Prostate gland (tissue), 2 donors: ENCODE measurements around the gene CCDC185. TPM values are rescaled to one million over a fixed set of nuclear protein-coding genes. Genes with fewer than 3 reads are reported as not detected.

ENCODE experiments used
- DNase-seq: peaks from one replicate; pipeline ENCODE4 v3.0.0-alpha.2; 2019; ENCODE audit warnings: low spot score
- H3K27ac ChIP-seq, 2 donors: fragments of 200-600 bp; sonication (generic); 2 replicates each; pipeline ENCODE4 v1.5.1; 2017 to 2019
- H3K27me3 ChIP-seq: fragments of 200-600 bp; sonication (generic); replicated peaks from 2 replicates; pipeline ENCODE4 v1.5.1; 2019; ENCODE audit not compliant: insufficient read depth
- H3K36me3 ChIP-seq, 2 donors: fragments of 200-600 bp; sonication (generic); 1 replicate in 1 of 2; 2 replicates in 1 of 2; pipeline versions ENCODE4 v1.5.1 to v1.8.1; 2017 to 2019
- H3K4me1 ChIP-seq: fragments of 200-600 bp; sonication (generic); replicated peaks from 2 replicates; pipeline ENCODE4 v1.5.1; 2019
- H3K4me3 ChIP-seq, 2 donors: fragments of 200-600 bp; sonication (generic); 2 replicates each; pipeline ENCODE4 v1.5.1; 2017 to 2019
- H3K9me3 ChIP-seq: fragments of 200-600 bp; sonication (generic); 2 replicates; pipeline ENCODE4 v1.5.1; 2017
- CTCF ChIP-seq, 4 experiments: fragments of 200-600 bp in 2 of 4; fragments of 450-650 bp in 2 of 4; sonication (generic) in 2 of 4; IDR thresholded peaks; 1 replicate in 3 of 4; 2 replicates in 1 of 4; pipeline ENCODE4 v1.5.1; 2016 to 2019; ENCODE audit warnings: antibody characterized with exemption in 4 of 4, mild to moderate bottlenecking in 2 of 4, moderate library complexity in 2 of 4
- POLR2A ChIP-seq: fragments of 450-650 bp; IDR thresholded peaks from one replicate; pipeline ENCODE4 v1.6.1; 2016; ENCODE audit warnings: antibody characterized with exemption, mild to moderate bottlenecking
- POLR2AphosphoS5 ChIP-seq: sonication (generic); formaldehyde crosslinking; IDR thresholded peaks from one replicate; pipeline ENCODE4 v1.6.1; 2017; ENCODE audit warnings: antibody characterized with exemption
- WGBS: methylation state at CpG from one replicate; pipeline ENCODE4 v1.1.5; 2018; 5-methylcytosine and 5-hydroxymethylcytosine counted together
- intact Hi-C: fragments of 100-400 bp; cut with DNase I; formaldehyde crosslinking; loops from one replicate; pipeline ENCODE4 v1.14.2; 2022
- total RNA-seq, 2 donors: library from RNA; depleted of rRNA; stranded (reverse); fragments of >200 nt; gene quantifications; one replicate each; pipeline ENCODE4 v1.1.0, GENCODE V29; 2016

Gene CCDC185
- total RNA-seq, 2 donors from 2014 or later: 2.7 TPM; not detected in 1

GRCh38 chr1:223423641-223424233 lies 30.5 kb downstream of the CCDC185 start:
- Histone ChIP-seq H3K9me3 (no peaks in the 10 kb centered on the region), H3K4me3 (no peak overlapping the region), H3K27me3 (no peaks in the 10 kb centered on the region), H3K4me1 (no peaks in the 10 kb centered on the region), H3K36me3 (no peaks in the 10 kb centered on the region), H3K27ac (no peak overlapping the region)
- DNase-seq: no peak
- intact Hi-C loops: no loop called here
- 49% methylated on average over 4 of the region's 4 CpGs for WGBS
- TF ChIP-seq CTCF (IDR thresholded peaks at IDR 0.05) (no peak), POLR2AphosphoS5 (no peak), POLR2A (no peak)

GRCh38 chr1:223425550-223425949 lies 32.3 kb downstream of the CCDC185 start:
- 91% methylated on average over 5 of the region's 5 CpGs for WGBS
- Histone ChIP-seq H3K9me3 (no peaks in the 10 kb centered on the region), H3K27ac (no peak overlapping the region), H3K36me3 (no peaks in the 10 kb centered on the region), H3K4me1 (no peaks in the 10 kb centered on the region), H3K4me3 (no peak overlapping the region), H3K27me3 (no peaks in the 10 kb centered on the region)
- DNase-seq: no peak
- intact Hi-C loops: no loop called here
- TF ChIP-seq CTCF (IDR thresholded peaks at IDR 0.05) (no peak), POLR2A (no peak)

GRCh38 chr1:223426936-223427335 lies 33.7 kb downstream of the CCDC185 start:
- WGBS: 68% methylated on average over 1 of the region's 1 CpG

GRCh38 chr1:223429313-223429731 lies 36.1 kb downstream of the CCDC185 start:
- 33% methylated on average over 2 of the region's 2 CpGs for WGBS
- peak; percentile 30 for DNase-seq

More at GRCh38 chr1:223426936-223427335, 33.7 kb downstream of the CCDC185 start:
- TF ChIP-seq POLR2AphosphoS5: no peak
- TF ChIP-seq POLR2A: no peak
- TF ChIP-seq CTCF (IDR thresholded peaks at IDR 0.05): no peak
- H3K27me3 ChIP-seq: no peaks in the 10 kb centered on the region
- intact Hi-C loops: no loop called here
- no peak for DNase-seq
- no peaks in the 10 kb centered on the region for H3K4me1 ChIP-seq
- H3K9me3 ChIP-seq: no peaks in the 10 kb centered on the region
- no peak overlapping the region for H3K4me3 ChIP-seq
- no peak overlapping the region for H3K27ac ChIP-seq
- no peaks in the 10 kb centered on the region for H3K36me3 ChIP-seq

More at GRCh38 chr1:223429313-223429731, 36.1 kb downstream of the CCDC185 start:
- no peaks in the 10 kb centered on the region for H3K4me1 ChIP-seq
- H3K27me3 ChIP-seq: no peaks in the 10 kb centered on the region
- intact Hi-C loops: no loop called here
- no peak overlapping the region for H3K4me3 ChIP-seq
- no peak for TF ChIP-seq CTCF (IDR thresholded peaks at IDR 0.05)
- peak; percentile 22 for TF ChIP-seq POLR2AphosphoS5
- H3K9me3 ChIP-seq: no peaks in the 10 kb centered on the region
- H3K27ac ChIP-seq: no peak overlapping the region
- no peaks in the 10 kb centered on the region for H3K36me3 ChIP-seq
